ENCODE measurements around the gene CLIP4.

DNA sequence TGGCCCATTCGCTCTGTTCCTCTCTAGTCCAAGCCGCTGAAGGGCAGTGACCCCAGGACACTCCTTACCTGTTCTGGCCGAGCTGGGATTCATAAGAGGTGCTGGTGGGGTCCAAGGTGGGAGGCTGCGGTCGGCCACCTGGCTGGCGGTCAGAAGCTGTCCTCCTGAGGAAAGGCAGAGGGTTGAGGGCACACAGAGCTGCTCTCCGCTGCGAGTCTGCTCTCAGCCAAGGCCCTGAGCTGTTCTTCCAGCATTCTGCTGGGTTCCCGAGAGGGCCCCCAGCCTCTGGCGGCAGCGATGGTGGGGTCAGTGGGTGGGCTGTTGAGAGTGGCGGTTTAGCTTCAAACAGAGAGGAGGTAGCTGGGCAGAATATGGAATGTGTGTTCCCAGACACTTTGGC, 44.7 kb upstream of the CLIP4 start:
- TF ChIP-seq RORB (CRISPR knock-in tag; IDR thresholded peaks at IDR 0.05), result no peak
- TF ChIP-seq, protein P1, sequence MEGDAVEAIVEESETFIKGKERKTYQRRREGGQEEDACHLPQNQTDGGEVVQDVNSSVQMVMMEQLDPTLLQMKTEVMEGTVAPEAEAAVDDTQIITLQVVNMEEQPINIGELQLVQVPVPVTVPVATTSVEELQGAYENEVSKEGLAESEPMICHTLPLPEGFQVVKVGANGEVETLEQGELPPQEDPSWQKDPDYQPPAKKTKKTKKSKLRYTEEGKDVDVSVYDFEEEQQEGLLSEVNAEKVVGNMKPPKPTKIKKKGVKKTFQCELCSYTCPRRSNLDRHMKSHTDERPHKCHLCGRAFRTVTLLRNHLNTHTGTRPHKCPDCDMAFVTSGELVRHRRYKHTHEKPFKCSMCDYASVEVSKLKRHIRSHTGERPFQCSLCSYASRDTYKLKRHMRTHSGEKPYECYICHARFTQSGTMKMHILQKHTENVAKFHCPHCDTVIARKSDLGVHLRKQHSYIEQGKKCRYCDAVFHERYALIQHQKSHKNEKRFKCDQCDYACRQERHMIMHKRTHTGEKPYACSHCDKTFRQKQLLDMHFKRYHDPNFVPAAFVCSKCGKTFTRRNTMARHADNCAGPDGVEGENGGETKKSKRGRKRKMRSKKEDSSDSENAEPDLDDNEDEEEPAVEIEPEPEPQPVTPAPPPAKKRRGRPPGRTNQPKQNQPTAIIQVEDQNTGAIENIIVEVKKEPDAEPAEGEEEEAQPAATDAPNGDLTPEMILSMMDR (IDR thresholded peaks at IDR 0.05), result no peak
- no peak for TF ChIP-seq NFYB (CRISPR knock-in tag; conservative IDR thresholded peaks at IDR 0.05; ENCODE audit: low read depth)
- TF ChIP-seq ESRRA (CRISPR knock-in tag; IDR thresholded peaks at IDR 0.05; ENCODE audit: borderline replicate concordance), result no peak
- TF ChIP-seq, protein P2, sequence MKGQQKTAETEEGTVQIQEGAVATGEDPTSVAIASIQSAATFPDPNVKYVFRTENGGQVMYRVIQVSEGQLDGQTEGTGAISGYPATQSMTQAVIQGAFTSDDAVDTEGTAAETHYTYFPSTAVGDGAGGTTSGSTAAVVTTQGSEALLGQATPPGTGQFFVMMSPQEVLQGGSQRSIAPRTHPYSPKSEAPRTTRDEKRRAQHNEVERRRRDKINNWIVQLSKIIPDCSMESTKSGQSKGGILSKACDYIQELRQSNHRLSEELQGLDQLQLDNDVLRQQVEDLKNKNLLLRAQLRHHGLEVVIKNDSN (CRISPR knock-in tag; IDR thresholded peaks at IDR 0.05), result no peak
- TF ChIP-seq, protein P3, sequence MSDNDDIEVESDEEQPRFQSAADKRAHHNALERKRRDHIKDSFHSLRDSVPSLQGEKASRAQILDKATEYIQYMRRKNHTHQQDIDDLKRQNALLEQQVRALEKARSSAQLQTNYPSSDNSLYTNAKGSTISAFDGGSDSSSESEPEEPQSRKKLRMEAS (CRISPR knock-in tag; IDR thresholded peaks at IDR 0.05), result no peak
- no peak for TF ChIP-seq SP1 (CRISPR knock-in tag; conservative IDR thresholded peaks at IDR 0.05)
- TF ChIP-seq, protein P4, sequence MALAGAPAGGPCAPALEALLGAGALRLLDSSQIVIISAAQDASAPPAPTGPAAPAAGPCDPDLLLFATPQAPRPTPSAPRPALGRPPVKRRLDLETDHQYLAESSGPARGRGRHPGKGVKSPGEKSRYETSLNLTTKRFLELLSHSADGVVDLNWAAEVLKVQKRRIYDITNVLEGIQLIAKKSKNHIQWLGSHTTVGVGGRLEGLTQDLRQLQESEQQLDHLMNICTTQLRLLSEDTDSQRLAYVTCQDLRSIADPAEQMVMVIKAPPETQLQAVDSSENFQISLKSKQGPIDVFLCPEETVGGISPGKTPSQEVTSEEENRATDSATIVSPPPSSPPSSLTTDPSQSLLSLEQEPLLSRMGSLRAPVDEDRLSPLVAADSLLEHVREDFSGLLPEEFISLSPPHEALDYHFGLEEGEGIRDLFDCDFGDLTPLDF (CRISPR knock-in tag; IDR thresholded peaks at IDR 0.05), result no peak
- TF ChIP-seq, protein P5, sequence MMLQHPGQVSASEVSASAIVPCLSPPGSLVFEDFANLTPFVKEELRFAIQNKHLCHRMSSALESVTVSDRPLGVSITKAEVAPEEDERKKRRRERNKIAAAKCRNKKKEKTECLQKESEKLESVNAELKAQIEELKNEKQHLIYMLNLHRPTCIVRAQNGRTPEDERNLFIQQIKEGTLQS (CRISPR knock-in tag; conservative IDR thresholded peaks at IDR 0.05), result no peak
- TF ChIP-seq, protein P6, sequence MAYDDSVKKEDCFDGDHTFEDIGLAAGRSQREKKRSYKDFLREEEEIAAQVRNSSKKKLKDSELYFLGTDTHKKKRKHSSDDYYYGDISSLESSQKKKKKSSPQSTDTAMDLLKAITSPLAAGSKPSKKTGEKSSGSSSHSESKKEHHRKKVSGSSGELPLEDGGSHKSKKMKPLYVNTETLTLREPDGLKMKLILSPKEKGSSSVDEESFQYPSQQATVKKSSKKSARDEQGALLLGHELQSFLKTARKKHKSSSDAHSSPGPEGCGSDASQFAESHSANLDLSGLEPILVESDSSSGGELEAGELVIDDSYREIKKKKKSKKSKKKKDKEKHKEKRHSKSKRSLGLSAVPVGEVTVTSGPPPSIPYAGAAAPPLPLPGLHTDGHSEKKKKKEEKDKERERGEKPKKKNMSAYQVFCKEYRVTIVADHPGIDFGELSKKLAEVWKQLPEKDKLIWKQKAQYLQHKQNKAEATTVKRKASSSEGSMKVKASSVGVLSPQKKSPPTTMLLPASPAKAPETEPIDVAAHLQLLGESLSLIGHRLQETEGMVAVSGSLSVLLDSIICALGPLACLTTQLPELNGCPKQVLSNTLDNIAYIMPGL (CRISPR knock-in tag; IDR thresholded peaks at IDR 0.05), result no peak
- TF ChIP-seq NFE2L1 (CRISPR knock-in tag; IDR thresholded peaks at IDR 0.05), result no peak
- no peak for TF ChIP-seq ZNF423 (CRISPR knock-in tag; IDR thresholded peaks at IDR 0.05)
- TF ChIP-seq NR1H2 (CRISPR knock-in tag; IDR thresholded peaks at IDR 0.05), result no peak
